ENCODE data around the gene ZNF644.
A peak's percentile ranks its signal among the peaks of the same experiment; 100 is the strongest.
"Not testable (repeated sequence)": the region's sequence is repeated elsewhere in the genome, so short reads cannot be mapped to it uniquely, and the experiment has no call there.

ZNF644 gene

DNA sequence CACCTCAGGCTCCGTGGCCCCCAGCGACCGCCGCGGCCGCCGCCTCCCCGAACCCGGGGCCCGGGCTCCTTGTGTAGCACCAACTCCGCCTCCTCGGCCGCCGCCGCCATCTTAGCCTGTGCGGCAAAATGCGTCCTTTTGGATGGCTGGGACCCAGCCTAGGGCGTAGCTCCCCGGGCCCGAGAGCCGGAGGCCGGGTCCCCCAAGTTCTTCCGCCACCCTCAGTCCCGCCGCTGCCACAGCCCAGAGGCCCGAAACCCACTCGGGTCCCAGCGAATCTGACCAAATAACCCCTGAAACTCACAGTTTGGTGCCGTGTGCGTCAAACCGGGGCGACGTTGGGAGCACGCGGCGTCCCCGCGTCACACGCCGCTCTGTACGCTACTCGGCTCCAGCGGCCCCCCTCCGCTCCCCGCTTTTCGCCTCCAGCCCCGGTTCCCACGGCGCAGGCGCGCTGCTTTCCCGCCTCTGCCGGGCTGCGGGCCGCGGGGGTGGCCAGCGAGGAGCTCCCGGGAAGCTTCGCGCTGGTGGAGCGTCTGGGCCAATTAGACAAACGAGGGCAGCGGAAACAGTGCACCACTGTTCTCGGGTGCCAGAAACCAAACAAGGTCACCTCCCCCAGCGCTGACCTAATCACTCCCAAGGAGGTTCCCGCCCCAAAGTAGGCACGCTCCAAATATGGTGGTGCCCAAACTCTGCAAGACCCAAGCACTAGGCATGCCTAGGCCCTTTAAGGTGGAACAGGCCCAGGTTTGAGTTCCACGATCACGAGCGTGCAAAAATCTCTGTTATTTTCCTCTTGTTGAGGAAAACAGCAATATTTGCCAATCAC is at the start of gene ZNF644:
TSS of gene ZNF644 (minus strand) at position 350 of the 832 bp plus-strand sequence. CDS start 39,682 bp downstream, outside the sequence.
- DNase-seq = peak; percentile 67

DNA sequence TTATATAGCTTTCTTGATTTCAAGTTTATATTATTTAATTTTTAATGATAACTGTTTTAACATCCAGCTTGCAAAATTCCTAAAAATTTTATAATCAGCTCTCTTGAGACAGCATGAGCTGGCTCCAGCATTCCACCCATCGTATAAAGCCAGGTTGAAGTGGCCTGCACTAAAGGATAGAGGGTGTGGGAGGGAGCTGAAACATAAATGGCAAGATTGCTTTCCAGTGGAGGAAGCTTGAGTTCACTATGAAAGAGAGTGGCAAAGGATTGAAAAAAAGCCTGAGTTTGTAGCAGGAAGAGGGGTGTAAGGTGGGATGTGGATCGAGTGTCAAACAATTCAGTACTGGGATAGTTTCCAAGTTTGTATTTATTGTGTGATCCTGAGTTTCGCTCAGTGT is 48.5 kb upstream of the ZNF644 start:
- no peak for DNase-seq

- no peak for DNase-seq
Observed at GRCh38 chr1:91066538-91066937, 44.7 kb upstream of the ZNF644 start.

DNA sequence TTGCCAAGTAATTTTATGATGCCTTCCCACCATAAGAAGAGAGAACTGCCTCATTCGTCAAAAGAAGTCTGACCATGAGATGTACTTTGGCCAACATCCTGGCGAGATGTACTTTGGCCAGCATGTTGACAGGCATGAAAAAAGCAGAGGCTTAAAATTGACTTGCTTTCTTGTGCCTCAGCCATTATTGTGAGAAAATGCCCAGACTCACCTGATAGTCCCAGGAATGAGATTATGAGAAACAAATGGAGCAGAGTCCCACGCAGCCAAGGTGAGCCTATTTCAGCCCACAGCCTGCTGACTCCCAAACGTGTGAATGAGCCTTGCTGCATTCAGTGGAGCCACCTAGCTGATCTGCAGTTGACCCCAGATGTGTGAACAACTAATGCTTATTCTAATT is 43.5 kb upstream of the ZNF644 start:
- DNase-seq = no peak

DNA sequence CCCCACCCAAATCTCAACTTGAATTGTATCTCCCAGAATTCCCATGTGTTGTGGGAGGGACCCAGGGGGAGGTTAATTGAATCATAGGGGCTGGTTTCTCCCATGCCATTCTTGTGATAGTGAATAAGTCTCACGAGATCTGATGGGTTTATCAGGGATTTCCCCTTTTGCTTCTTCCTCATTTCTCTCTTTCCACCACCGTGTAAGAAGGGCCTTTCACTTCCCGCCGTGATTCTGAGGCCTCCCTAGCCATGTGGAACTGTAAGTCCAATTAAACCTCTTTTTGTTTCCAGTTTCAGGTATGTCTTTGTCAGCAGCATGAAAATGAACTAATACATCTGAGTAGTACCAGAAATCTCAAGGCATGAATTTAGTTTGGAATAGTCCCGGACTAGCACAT is 41.6 kb upstream of the ZNF644 start:
- not testable (repeated sequence) for DNase-seq

DNA sequence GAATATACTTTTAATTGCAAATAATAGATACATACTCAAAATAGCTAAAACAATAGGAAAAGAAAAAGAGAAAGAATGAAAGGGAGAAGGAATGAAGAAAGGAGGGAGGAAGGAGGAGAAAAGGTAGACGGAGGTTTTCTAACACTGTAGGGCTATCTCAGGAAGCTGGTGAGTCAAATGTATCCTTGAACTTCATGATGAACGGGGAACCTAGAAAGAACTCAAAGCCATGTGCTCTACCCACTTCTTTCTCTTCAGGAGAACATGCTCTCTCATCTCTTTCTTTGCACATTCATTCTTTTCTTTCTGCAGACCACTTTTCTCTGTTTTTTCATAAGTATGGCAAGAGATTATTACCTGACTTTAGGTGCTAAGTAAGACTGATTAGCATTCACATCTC is 37.3 kb upstream of the ZNF644 start:
- no peak for DNase-seq

- DNase-seq = no peak
Observed at GRCh38 chr1:91057784-91058183, 35.9 kb upstream of the ZNF644 start.

- no peak for DNase-seq
Observed at GRCh38 chr1:91054780-91055481, 33.1 kb upstream of the ZNF644 start.

DNA sequence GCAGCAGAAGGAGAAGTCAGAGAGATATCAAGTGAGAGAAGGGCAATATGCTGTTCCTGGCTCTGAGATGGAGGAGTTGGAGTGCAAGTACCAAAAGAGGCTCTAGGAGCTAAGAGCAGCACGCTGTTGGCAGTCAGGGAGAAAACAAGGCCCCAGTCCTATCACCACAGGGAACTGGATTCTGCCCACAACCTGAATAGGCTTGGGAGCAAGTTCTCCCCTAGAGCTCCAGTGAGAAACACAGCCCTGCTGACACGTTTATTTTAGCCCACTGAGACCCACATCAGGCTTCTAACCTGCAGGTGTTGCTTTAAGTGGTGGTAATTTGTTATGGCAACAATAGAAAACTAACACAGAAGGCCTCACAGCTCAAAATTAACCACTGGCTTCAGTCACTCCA is 31.8 kb upstream of the ZNF644 start:
- no peak for DNase-seq

- DNase-seq = not testable (repeated sequence)
Observed at GRCh38 chr1:91049551-91049950, 27.7 kb upstream of the ZNF644 start.

GRCh38 chr1:91046766-91047165 is 24.9 kb upstream of the ZNF644 start:
- DNase-seq = no peak

GRCh38 chr1:91045284-91045683 is 23.4 kb upstream of the ZNF644 start:
- no peak for DNase-seq

GRCh38 chr1:91044776-91045175 is 22.9 kb upstream of the ZNF644 start:
- DNase-seq = not testable (repeated sequence)

DNA sequence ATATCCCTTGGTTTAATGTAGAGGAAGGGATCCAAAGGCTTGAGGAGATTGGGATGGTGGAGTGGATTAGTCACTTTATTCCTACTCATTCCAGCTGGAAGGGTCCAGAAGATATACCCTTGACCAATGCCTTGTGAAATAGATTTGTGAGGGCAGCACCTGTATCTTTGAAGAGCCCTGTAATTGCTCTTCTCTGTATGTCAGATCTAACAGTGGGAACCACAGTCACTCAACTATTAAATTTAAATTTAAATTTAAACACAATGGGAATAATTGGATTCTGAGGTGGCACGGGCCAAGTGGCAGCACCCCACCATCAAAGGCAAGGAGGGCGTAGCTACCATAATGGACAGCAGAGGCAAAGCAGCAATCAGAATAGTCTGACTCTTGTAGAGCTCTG is 20.5 kb upstream of the ZNF644 start:
- DNase-seq = not testable (repeated sequence)

DNA sequence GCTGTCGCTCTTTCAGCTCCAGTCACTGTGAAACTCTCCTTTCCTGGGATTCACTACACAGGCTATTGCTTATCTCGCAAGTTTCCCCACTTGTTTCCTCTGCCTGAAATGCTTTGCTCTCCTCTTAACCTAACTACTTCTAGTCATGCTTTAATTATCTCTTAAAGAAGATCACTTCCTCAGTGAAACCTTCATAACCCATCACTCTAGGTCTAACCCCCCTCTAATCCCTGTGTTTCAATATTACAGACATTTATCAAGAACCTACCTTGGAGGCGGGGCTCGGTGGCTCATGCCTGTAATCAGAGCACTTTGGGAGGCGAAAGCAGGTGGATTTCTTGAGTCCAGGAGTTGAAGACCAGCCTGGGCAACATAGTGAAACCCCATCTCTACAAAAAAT is 16.7 kb upstream of the ZNF644 start:
- DNase-seq = no peak

DNA sequence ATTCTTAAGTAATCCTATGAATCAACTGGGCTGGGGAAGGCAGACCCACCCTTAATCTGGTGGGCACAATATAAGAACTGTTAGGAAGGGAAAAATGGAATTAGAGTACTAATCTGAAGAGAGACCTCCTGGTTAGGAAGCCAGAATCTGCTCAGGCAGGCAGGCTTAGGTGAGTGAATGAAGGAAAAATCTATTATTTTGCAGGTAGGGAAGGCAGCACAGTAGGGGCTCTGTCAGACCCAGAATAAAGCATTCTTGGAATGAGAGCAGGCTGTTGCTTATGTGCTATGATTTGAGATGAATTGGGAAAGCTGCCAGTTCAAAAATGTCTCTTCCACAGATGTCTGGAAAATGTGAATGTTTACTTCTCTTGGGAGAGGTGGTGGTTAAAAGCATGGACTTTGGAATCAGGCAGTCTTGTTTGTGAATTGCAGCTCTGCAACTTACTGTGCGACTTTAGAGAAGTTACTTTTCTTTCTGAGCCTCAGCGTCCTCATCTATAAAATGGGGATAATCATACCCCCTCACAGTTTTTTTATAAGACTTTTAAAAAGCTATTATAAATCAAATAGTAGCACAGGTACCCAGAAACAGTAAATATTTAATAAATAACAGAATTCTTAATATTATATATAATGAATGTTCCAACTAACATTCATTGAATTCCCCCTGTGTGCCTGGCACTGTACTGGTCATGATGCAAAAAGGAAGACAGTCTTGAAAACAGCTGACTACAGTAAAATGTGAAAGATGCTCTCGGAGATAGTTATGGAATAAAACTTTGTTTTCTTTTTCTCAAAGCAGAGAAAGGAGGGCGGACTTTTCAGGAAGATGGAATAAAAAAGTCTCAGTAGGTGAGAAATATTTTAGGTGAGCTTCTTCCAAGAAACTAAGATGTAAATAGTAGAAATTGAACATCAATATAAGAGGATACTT is 15.3 kb upstream of the ZNF644 start:
- no peak for DNase-seq

- no peak for DNase-seq
Observed at GRCh38 chr1:91032349-91032748, 10.5 kb upstream of the ZNF644 start.

DNA sequence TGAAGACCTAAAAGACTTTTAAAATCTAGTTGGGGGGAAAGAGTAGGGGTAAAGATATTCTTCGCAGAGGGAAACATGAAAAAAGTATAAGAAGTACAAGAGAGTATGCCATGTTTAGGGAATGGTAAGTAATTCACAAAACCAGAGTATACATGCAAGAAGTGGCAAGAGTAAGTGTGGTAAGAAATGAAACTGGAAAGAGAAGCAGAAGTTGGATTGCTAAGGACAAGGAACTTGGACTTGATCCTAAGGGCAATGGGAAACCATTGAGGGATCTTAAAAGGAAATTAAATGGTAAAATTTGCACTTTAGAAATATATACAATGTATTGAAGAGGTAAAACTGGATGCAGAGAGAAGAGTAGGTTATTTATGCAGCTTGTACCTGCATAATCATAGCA is 9.2 kb upstream of the ZNF644 start:
- DNase-seq = no peak

DNA sequence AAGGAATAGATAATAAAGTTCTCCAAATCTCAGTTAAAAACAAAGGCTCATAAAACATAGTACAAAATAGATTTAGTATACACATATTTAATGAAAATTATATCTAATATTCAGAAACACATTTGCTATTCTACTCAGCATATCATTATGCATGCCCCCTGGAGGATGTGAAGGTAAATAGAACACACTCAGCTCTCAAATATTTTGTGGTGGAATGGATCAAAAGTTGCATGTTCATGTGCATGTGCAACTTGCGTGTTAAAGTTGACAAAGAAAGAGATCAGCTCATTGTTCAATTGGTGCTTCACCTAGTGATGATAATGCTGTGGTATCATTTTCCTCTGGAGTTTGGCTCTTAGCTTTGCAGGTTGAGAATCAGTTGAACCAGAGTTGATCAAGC is 4.9 kb upstream of the ZNF644 start:
- no peak for DNase-seq

DNA sequence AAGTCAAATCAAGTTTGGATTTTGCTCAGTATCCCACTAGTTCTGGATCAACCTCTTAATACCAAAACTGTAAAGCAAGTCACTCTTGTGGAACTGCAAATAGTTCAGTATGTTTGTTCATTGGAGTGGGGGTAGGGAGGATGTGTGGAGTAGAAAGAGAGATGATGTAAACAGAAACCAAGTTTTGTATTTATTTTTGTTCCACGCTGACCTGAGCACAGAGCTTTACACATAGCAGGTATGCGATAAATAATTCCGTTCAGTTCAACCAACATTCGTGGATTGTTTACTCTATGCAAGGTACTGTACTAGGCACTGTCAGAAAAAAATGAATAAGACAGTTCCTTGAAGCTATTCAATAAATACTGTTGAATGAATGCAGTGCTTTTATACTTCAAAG is 4.5 kb upstream of the ZNF644 start:
- no peak for DNase-seq

GRCh38 chr1:91024481-91025119 is 2.8 kb upstream of the ZNF644 start:
- no peak for DNase-seq

DNA sequence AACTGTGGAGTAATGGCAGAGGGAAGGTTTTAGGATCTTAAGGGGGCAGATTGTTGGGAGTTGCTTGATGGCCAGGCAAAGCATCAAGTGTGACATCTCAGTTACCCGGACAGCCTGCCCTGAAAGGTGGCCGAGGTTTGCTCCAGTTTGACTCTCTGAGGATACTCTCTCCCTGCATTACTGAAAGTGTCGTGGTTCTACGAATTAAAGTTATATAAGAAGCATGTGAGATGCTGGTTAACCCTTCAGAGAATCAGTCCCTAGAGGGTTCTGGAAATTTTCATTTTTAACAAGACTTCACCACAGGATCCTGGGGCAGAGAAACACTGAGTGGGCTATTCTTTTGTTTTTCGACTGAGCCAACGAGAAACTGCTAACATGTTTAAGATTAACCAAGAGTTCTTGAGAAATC is 689 bp upstream of the ZNF644 start:
- DNase-seq = no peak
